Measurements from ENCODE around the gene GALNT17. TPM values are rescaled to one million over a fixed set of nuclear protein-coding genes. Genes with fewer than 3 reads are reported as not detected.

GALNT17 gene

Small RNAs within 50 kb of the gene (small RNA-seq; reads per million reads assigned to genes)
- gene MIR3914-1 (ENCODE audit: low read depth) (not detected), gene RN7SKP75 (ENCODE audit: low read depth) (not detected)
